Spleen (tissue), 11 donors: Measurements from ENCODE around the gene TRAF7. TPM values are rescaled to one million over a fixed set of nuclear protein-coding genes. Genes with fewer than 3 reads are reported as not detected.

Experiments
- DNase-seq: peaks from one replicate; pipeline ENCODE4 v3.0.0-alpha.2; 2020
- H3K27ac ChIP-seq, 8 donors: fragments of 200-600 bp; sonication (generic) in 7 of 8; 1 replicate in 4 of 8; 2 replicates in 4 of 8; pipeline versions ENCODE4 v1.5.0 to v1.8.0; 2016 to 2021; ENCODE audit warnings: inconsistent platforms in 4 of 8, mild to moderate bottlenecking in 4 of 8, moderate library complexity in 1 of 8
- H3K27me3 ChIP-seq, 7 donors: fragments of 200-600 bp; sonication (generic) in 6 of 7; replicated peaks in 1 of 7; 1 replicate in 4 of 7; 2 replicates in 3 of 7; pipeline versions ENCODE4 v1.5.0 to v1.8.0; 2016 to 2021; ENCODE audit warnings: inconsistent platforms in 3 of 7, mild to moderate bottlenecking in 1 of 7
- H3K36me3 ChIP-seq, 6 donors: fragments of 200-600 bp; sonication (generic) in 5 of 6; 1 replicate in 4 of 6; 2 replicates in 2 of 6; pipeline versions ENCODE4 v1.5.0 to v1.8.0; 2016 to 2021; ENCODE audit warnings: inconsistent platforms in 2 of 6
- H3K4me1 ChIP-seq, 6 donors: fragments of 200-600 bp; sonication (generic) in 5 of 6; 1 replicate in 3 of 6; 2 replicates in 3 of 6; pipeline versions ENCODE4 v1.5.0 to v1.8.0; 2016 to 2021; ENCODE audit warnings: inconsistent platforms in 3 of 6
- H3K4me3 ChIP-seq, 8 donors: fragments of 200-600 bp; sonication (generic) in 7 of 8; 1 replicate in 4 of 8; 2 replicates in 4 of 8; pipeline versions ENCODE4 v1.5.0 to v1.8.0; 2016 to 2021; ENCODE audit warnings: inconsistent platforms in 4 of 8, mild to moderate bottlenecking in 4 of 8, moderate library complexity in 2 of 8
- H3K9me3 ChIP-seq, 8 donors: fragments of 200-600 bp; sonication (generic) in 7 of 8; 1 replicate in 4 of 8; 2 replicates in 4 of 8; pipeline versions ENCODE4 v1.5.0 to v1.8.0; 2016 to 2021; ENCODE audit warnings: inconsistent platforms in 4 of 8
- CTCF ChIP-seq, 11 experiments: fragments of 200-600 bp in 7 of 11; fragments of 450-650 bp in 4 of 11; sonication (generic) in 4 of 11; IDR thresholded peaks in 8 of 11; conservative IDR thresholded peaks in 3 of 11; 1 replicate in 7 of 11; 2 replicates in 4 of 11; pipeline versions ENCODE4 v1.4.0 to v1.8.0; 2016 to 2021; ENCODE audit warnings: antibody characterized with exemption in 11 of 11, inconsistent platforms in 4 of 11, mild to moderate bottlenecking in 1 of 11
- POLR2A ChIP-seq, 3 donors: fragments of 450-650 bp; IDR thresholded peaks; one replicate each; pipeline ENCODE4 v1.5.1; 2017; ENCODE audit warnings: antibody characterized with exemption in 3 of 3, mild to moderate bottlenecking in 1 of 3
- POLR2AphosphoS5 ChIP-seq, 3 donors: sonication (generic); formaldehyde crosslinking; IDR thresholded peaks; one replicate each; pipeline ENCODE4 v1.5.1; 2017; ENCODE audit warnings: antibody characterized with exemption in 3 of 3
- WGBS, 5 donors: extraction: QIAGEN DNeasy Blood & Tissue Kit in 3 of 5; methylation state at CpG; one replicate each; pipeline versions ENCODE4 v1.1.5 to v1.1.7; 2013 to 2018; 5-methylcytosine and 5-hydroxymethylcytosine counted together
- intact Hi-C: fragments of 100-400 bp; cut with DNase I; formaldehyde crosslinking; loops from one replicate; pipeline ENCODE4 v1.15.0; 2023; ENCODE audit warnings: low total_unique reads
- polyA plus RNA-seq, 3 donors: library from polyadenylated mRNA; stranded (reverse); fragments of 200-250 nt; gene quantifications; one replicate each; pipeline ENCODE4 v1.2.1, GENCODE V29; 2013
- total RNA-seq, 7 donors: library from RNA; depleted of rRNA in 3 of 7; stranded (reverse); fragments of >200 nt in 3 of 7; fragmentation: NEBNext Ultra II Directional in 4 of 7; extraction: Animal tissue kit (Norgen Biotek cat#: 25700) in 4 of 7; gene quantifications; one replicate each; pipeline versions ENCODE4 v1.1.0 to v1.2.1, GENCODE V29; 2016 to 2021
- donor health status: healthy with polysubstance abuse.
- donor health status: DM: no; HTN: no; CAD: no; lungs with moderate emphysema.
- donor health status: DM: no; HTN: no; CAD: no.
- donor health status: Bipolar disorder and iron deficiency.
- donor health status: healthy.
- donor health status: DM: no; HTN: no; CAD: no.
- donor health status: DM: yes; HTN: yes; CAD: no.

Gene TRAF7
- total and polyA plus RNA-seq, 10 donors = 22.0 to 63.9 (median 44.1) TPM

- H3K9me3 ChIP-seq = no peaks in the 10 kb centered on the region
- DNase-seq = no peak
- H3K36me3 ChIP-seq = peaks cover 0 to 41% (median 0%) of the 10 kb centered on the region in 6 donors
- H3K4me1 ChIP-seq = peaks cover 38 to 92% (median 75%) of the 10 kb centered on the region in 6 donors
- intact Hi-C loops = no loop called here
- no peak for TF ChIP-seq CTCF (IDR thresholded peaks at IDR 0.05 in 8 of 11, conservative IDR thresholded peaks at IDR 0.05 in 3 of 11)
- no peak for TF ChIP-seq POLR2A (IDR thresholded peaks at IDR 0.05)
- TF ChIP-seq POLR2AphosphoS5 (IDR thresholded peaks at IDR 0.05) = no peak
- no peaks in the 10 kb centered on the region for H3K27me3 ChIP-seq
- H3K27ac ChIP-seq = peak overlapping the region in 3 of 8 donors; percentile 75 to 95 (median 92)
- H3K4me3 ChIP-seq = peak overlapping the region in 1 of 8 donors; percentile 81
- 72 to 94% (median 88%) methylated on average over 13 to 27 of the region's 27 CpGs for WGBS, 5 donors
Measured at GRCh38 chr16:2157480-2158261, 2.1 kb downstream of the TRAF7 start.

- no peak for DNase-seq
- WGBS, 5 donors = 84 to 91% (median 85%) methylated on average over 14 to 15 of the region's 15 CpGs
- Histone ChIP-seq H3K9me3 (no peaks in the 10 kb centered on the region), H3K4me1 (peaks cover 32 to 92% (median 69%) of the 10 kb centered on the region in 6 donors), H3K36me3 (peaks cover 0 to 41% (median 0%) of the 10 kb centered on the region in 6 donors), H3K4me3 (no peak overlapping the region), H3K27me3 (no peaks in the 10 kb centered on the region), H3K27ac (peak overlapping the region in 5 of 8 donors; percentile 35 to 95 (median 75))
- intact Hi-C loops = no loop called here
- no peak for TF ChIP-seq POLR2AphosphoS5 (IDR thresholded peaks at IDR 0.05)
- TF ChIP-seq POLR2A (IDR thresholded peaks at IDR 0.05) = no peak
- no peak for TF ChIP-seq CTCF (IDR thresholded peaks at IDR 0.05 in 8 of 11, conservative IDR thresholded peaks at IDR 0.05 in 3 of 11)
Measured at GRCh38 chr16:2158262-2158638, 2.7 kb downstream of the TRAF7 start.

- Histone ChIP-seq H3K9me3 (no peaks in the 10 kb centered on the region), H3K27ac (peak overlapping the region in 7 of 8 donors; percentile 3 to 95 (median 60)), H3K36me3 (peaks cover 0 to 39% (median 0%) of the 10 kb centered on the region in 6 donors), H3K4me3 (peak overlapping the region in 1 of 8 donors; percentile 39), H3K27me3 (no peaks in the 10 kb centered on the region), H3K4me1 (peaks cover 22 to 85% (median 60%) of the 10 kb centered on the region in 6 donors)
- TF ChIP-seq POLR2A (IDR thresholded peaks at IDR 0.05) (no peak), POLR2AphosphoS5 (IDR thresholded peaks at IDR 0.05) (peak in 2 of 3 donors; percentile 11 to 34), CTCF (IDR thresholded peaks at IDR 0.05 in 8 of 11, conservative IDR thresholded peaks at IDR 0.05 in 3 of 11) (no peak)
- DNase-seq = no peak
- intact Hi-C loops = no loop called here
- WGBS, 5 donors = 71 to 91% (median 78%) methylated on average over 17 to 24 of the region's 24 CpGs
Measured at GRCh38 chr16:2159175-2159838, 3.7 kb downstream of the TRAF7 start.
